SH-SY5Y (cell line): ENCODE data around the gene SELENON.

ENCODE experiments used
- GATA2 ChIP-seq: IDR thresholded peaks from 2 replicates; pipeline ENCODE4 v1.6.1; 2011; ENCODE audit warnings: mild to moderate bottlenecking, low read depth, low read length
- GATA3 ChIP-seq: IDR thresholded peaks from 2 replicates; pipeline ENCODE4 v1.6.1; 2011; ENCODE audit warnings: low read depth, mild to moderate bottlenecking, low read length, moderate library complexity

DNA sequence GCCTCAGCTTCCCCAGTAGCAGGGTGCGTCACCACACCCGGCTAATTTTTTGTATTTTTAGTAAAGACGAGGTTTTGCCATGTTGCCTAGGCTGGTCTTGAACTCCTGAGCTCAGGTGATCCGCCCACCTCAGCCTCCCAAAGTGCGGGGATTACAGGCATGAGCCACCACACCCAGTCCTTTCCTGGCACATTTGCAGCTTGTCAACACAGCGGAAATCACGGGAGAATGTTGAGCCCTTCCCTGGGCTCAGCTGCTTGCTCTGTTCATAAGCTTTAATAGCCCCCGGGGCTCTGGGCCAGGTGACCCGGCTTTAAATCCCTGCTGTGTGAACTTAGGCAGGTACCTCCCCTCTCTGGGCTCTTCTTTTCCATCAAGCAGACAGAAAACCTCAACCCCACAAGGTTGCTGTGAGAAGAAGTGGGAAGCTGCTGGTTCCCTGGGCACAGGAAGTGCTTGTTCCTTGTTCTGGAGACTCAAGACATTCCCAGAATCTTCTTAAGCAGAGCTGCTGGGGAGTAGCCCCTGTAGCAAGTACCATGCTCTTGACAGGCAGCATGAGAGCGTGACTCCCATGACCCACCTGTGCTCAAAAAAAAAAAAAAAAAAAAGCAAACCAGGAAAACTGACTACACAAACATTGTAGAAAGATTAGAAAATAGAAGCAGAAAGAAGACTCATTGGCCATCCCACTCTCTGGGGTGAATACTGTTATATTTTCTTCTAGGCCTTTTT is 14.5 kb upstream of the SELENON start:
- TF ChIP-seq GATA2, result no peak
- TF ChIP-seq GATA3, result no peak
